HG03442 (cell line): Measurements from ENCODE around the gene CDRT15L2.
"Not testable (repeated sequence)": the region's sequence is repeated elsewhere in the genome, so short reads cannot be mapped to it uniquely, and the experiment has no call there.

Experiments used
- ATAC-seq: cut with Tn5 transposase; IDR thresholded peaks from one replicate; pipeline ENCODE4 v1.9.1; 2021; ENCODE audit warnings: mild to moderate bottlenecking, moderate library complexity; ENCODE audit not compliant: unreplicated experiment

The CDRT15L2 gene

DNA sequence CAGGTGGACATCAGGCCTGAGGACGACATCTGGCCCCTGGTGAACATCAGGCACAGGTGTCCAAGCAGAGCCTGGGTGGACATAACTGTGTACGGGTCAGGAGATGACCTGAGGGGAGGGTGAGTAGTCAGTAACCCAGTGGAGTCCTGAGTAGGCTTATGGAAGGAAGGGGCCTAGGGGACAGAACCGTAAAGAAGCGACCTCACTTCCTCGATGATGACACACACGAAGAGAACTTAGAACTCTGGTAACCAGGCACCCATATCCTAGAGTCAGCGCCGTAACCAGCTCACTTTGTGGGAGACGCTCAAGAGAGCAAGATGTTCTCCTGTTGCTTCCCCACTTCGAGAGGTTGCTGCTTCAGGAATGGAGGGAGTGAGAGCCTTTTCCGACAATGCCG lies at the start of gene CDRT15L2:
TSS of gene CDRT15L2 (plus strand) at position 301 of the 400 bp plus-strand sequence. CDS start at position 321, 20 bp downstream.
- not testable (repeated sequence) for ATAC-seq

DNA sequence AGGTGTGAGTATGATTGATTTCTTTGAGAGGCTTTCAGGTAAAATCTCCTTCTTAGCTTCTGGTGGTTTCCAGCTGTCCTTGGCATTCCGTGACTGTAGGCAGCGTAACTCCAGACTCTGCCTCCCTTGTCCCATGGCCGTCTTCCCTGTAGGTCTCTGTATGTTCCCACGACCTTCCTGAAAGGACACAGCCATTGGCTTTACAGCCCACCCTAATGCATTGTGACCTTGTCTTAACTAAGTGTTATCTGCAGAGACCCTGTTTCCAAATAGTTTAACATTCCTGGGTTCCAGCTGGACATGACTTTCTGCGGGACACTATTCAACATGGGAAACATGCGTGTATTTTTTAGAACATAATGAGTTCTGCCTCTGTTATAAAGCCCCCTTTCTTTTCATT lies 49.4 kb upstream of the CDRT15L2 start:
- not testable (repeated sequence) for ATAC-seq

DNA sequence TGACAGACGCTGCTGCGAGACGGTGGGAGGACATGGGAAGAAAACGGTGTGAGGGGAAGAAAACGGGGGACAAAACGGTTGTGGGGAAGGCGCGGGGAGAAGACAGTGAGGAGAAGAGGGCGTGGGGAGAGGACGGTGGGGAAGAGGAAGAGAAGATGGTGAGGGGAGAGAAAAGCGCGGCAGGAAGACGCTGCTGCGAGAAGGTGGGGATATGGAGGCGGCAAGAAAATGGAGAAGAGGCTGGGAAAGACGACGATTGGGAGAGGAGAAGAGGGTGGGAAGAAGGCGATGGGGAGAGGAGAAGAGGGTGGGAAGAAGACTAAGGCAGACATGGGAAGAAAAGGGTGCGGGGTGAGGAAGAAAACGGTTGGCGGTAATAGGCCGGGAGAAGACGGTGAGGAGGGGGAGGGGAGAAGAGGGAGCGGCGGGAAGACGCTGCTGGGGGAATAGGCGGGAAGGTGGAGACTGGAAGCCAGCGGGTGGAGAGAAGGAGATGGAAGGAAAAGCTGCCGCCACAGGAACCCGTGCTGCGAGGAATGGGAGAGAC lies 46.9 kb upstream of the CDRT15L2 start:
- not testable (repeated sequence) for ATAC-seq

DNA sequence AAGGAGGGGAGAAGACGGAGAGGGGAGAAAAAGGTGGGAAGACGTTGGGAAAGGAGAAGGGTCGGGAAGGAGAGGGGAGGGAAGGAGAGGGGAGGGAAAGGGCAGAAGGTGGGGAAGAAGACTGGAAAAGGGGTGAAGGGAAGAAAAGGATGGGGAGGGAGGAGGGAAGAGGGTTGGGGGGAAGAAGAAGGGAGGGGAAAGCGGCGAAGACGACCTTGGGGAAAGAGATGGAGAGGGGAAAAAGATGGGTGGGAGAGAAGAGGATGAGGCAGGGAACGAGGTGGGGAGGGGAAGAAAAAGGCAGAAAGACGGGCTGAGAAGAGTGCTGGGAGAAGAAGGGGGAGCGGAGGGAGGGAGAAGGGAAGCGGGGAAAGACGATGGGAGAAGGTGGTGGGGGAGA lies 46.3 kb upstream of the CDRT15L2 start:
- ATAC-seq, result not testable (repeated sequence)

GRCh38 chr17:20534711-20535550 lies 44.6 kb upstream of the CDRT15L2 start:
- ATAC-seq, result not testable (repeated sequence)

DNA sequence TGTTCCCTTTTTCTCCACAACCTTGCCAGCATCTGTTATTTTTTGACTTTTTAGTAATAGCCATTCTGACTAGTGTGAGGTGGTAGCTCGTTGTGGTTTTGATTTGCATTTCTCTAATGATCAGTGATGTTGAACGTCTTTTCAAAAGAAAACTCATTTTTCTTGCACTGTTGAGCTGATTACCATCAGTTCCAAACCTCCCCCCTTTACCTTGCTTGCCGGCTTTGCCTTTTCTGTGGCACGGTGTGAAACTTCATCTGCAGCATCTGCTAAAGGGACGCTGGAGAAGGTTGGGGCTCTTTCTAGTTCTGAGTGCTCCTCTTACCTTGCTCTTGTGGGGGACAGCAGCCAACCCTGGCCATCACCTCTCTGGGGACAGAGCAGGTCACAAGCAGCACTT lies 39.1 kb upstream of the CDRT15L2 start:
- ATAC-seq, result peak; percentile 93

- not testable (repeated sequence) for ATAC-seq
Measured at GRCh38 chr17:20540865-20541264, 38.7 kb upstream of the CDRT15L2 start.

DNA sequence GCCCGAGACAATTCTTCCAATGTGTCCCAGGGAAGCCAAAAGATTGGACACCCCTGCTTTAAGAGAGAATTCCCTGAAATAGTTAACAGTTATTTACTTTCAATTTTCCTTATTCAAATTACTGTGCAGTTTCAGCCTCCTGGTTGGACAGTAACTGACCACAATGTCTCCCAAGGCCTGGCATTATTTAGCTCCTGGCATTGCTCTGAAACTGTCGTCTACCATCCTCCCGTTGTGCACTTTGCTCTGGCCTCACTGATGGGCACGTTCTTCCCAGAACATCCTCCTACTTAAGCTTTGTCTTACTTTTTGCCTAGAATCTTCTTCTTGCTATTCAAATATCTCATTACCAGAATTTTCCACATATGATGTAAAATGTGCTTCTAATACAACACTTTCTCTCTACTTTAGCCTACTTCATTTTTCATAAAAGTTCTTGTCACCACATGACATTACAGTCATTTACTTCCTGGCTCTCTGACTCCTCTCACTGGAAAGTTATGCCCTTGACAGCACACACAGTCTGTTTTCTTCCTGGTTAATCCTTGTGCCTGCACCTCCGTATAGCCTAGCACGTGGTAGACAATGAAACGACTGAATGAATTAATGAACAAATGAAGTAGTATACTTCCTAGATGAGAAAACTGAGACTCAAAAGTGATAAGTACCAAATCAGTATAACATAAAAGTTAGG lies 37.5 kb upstream of the CDRT15L2 start:
- ATAC-seq, result not testable (repeated sequence)

DNA sequence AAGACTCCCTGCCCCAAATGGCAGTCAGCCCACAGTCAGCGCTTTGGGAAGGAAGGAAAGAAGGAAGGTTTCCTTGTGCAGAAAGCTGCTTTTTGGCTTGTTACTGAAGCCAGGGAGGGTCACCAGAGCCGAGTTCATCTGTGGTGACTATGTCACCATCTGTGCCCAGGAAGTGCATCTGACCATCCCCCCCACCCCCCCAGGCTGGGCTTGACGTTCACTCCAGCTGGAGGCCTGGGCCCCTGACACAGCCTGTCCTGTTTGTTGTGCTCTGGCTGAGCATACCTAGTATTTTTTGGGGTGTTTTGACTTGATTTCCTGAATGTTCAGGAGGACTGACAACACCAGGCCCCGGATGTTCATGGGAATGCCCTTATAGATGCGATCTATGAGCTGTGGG lies 31.6 kb upstream of the CDRT15L2 start:
- ATAC-seq, result not testable (repeated sequence)

DNA sequence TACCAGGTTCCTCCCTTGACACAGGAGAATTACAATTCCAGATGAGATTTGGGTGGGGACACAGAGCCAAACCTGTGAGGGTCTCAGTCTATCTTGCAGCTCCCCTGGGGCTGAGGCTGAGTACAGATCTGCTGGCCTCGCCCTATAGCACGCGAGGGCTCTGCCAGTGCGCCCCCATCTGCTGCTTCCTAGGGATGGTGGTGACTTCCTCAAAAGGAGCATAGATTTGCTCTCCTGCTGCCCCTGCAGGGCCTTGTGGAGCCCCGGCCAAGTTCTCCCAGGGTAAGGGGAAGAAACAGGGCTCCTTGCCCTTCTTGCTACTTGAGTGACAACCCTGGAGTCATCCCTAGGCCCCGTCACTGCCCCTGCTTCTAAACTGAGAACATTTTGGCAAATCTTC lies 26.6 kb upstream of the CDRT15L2 start:
- ATAC-seq, result not testable (repeated sequence)

DNA sequence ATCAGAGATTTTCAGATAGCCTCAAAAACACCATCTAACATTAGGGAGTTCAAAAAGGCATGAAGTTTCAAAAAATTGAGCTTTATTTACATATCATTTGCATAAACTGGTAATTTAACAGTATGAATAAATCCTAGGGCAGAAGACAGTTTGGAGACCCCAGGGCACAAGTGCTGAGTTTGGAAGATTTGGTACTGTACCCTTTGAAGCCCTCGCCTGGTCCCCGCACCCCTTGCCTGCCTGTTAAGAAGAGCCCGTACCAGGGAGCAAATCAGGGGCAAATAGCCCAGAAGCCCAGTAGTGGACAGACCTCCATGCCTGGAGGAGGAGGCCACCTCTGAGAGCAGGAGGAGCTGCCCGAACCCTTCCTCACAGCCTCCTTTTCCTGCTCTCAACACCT lies 24.8 kb upstream of the CDRT15L2 start:
- ATAC-seq, result not testable (repeated sequence)

DNA sequence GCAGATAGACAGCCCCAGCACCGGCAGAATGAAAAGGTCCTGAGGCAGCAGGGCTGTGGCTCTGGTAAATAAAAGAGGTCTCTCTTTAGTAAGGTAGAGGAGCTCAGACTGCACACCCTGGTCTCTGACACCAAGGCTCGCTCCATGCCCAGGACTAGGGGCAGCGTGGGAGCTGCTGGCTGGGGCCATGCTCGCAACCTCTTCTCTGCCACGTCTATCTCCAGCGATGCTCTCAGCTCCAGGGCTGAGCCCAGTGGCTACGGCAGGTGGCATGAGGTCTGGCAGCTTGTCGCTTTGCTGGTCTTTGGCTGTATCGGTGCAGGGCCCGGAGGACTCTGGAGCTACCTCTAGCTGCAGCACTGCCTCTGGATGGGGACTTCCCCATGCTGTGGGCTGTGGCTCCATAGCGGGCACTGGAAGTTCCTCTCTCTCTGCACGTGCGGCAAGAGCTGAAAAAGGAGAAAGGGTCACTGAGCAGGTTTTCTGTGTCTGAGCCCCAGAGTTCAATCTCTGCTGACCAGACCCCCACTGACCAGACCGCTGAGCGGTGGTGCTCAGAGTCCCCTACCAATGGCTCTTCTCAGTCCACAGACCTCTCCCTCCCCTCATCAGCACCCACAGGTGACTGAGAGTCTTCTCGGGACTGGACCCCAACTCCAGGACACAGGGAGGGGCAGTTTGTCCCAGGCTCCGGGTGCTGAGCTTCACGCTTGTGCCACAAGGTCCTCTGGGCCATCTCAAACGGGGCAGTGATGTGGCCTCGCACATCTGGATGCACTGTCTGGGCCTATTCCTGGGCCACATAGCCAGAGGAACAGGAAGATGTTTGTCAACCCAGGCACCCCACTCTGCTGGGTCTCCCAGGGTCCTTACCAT lies 24.2 kb upstream of the CDRT15L2 start:
- not testable (repeated sequence) for ATAC-seq

DNA sequence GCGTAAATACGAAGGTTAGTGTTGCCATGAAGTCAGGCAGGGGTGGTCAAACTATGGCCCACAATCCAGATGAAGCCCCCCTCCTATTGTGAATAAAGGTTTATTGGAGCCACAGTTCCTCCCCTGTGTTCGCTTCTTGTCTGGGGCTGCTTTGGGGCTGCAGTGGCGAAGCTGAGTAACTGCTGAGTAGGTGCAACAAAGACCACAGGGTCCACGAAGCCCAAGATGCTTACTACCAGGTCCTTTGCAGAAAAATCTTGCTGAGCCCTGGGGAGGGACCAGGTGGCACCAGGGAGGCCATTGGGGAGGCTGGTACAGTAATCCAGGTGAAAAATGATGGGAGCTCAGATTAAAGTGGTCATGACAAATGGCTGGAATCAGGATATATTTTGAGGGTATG lies 21.4 kb upstream of the CDRT15L2 start:
- not testable (repeated sequence) for ATAC-seq

GRCh38 chr17:20559018-20559417 lies 20.5 kb upstream of the CDRT15L2 start:
- ATAC-seq, result not testable (repeated sequence)

GRCh38 chr17:20562587-20562986 lies 16.9 kb upstream of the CDRT15L2 start:
- ATAC-seq, result no peak

GRCh38 chr17:20565245-20565644 lies 14.3 kb upstream of the CDRT15L2 start:
- not testable (repeated sequence) for ATAC-seq

- no peak for ATAC-seq
Measured at GRCh38 chr17:20565711-20566110, 13.8 kb upstream of the CDRT15L2 start.

DNA sequence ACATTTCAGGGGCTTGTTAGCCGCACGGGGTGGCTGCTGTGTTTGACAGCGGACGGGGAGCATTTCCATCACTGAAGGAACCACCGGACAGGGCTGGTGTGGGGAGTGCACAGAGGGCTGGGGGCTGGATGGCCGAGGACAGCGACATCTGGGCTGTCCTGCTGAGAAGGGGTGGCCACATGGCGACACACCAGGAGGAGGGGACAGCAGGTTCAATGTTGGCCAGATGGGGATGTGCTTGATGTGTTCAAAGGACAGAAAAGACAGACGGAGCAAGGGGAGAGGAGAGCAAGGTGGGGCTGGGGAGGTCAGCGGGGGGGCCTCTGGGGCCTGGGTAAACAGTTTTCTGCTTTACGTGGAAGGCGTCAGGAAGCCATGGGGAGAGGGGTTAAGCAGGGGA lies 12.8 kb upstream of the CDRT15L2 start:
- not testable (repeated sequence) for ATAC-seq

DNA sequence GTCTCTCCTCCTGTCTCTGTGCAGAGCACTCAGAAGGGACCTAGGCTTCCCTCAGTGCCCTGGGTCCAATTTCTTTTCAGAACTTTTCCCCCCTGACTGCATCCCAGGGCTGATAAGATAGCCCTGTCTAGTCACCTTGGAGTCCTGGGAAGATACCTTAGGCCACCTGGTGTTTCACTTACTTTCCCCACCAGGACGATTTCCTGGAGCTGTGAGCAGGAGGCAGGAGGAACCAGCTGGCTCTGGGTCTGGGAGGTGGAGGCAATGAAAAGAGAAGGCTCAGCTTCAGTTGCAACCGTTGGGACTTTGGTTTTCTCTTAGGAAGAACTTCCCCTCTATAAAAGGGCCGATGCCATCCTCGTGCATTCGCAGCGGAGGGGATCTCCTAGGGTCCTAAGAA lies 12.1 kb upstream of the CDRT15L2 start:
- not testable (repeated sequence) for ATAC-seq

DNA sequence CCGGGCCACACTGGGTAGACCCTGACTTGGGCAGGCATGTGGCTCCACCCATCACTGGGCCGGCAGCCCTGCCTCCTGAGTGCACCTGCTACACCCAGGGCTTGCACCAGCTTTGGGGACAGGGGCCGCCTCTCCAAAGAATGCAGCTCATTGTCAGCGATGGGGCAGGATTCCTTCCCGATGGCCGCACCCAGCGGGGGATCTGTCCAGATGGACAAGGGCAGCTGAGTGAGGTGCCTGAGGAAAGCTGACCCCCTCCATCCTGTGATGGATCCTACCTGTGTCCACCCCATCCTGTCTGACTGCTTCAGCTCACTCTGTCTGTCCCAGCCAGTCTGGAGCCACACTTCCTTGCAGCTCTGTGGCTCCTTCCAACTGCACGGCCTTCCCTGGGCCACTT lies 10.9 kb upstream of the CDRT15L2 start:
- not testable (repeated sequence) for ATAC-seq

- not testable (repeated sequence) for ATAC-seq
Measured at GRCh38 chr17:20571653-20572052, 7.9 kb upstream of the CDRT15L2 start.
